NCI-H82 treated with DMSO at 0.1 percent for 48 hours (cell line): ENCODE results near the gene AHCYL2.
"Not testable (repeated sequence)": the region's sequence is repeated elsewhere in the genome, so short reads cannot be mapped to it uniquely, and the experiment has no call there.

Experiments
- DNase-seq: peaks from one replicate; lab custom pipeline; 2025; ENCODE audit not compliant: unreplicated experiment; lab: John Stamatoyannopoulos, UW

AHCYL2 gene

GRCh38 chr7:129282865-129283264, 58.0 kb downstream of the AHCYL2 start:
- DNase-seq: no peak

- no peak for DNase-seq
Observed at GRCh38 chr7:129283936-129284335, 59.1 kb downstream of the AHCYL2 start.

GRCh38 chr7:129285111-129285510, 60.3 kb downstream of the AHCYL2 start:
- DNase-seq: no peak

- no peak for DNase-seq
Observed at GRCh38 chr7:129292861-129293260, 68.0 kb downstream of the AHCYL2 start.

- peak; percentile 80 for DNase-seq
Observed at GRCh38 chr7:129295015-129295423, 70.2 kb downstream of the AHCYL2 start.

- DNase-seq: peak; percentile 15
Observed at GRCh38 chr7:129298268-129298893, 73.6 kb downstream of the AHCYL2 start.

- DNase-seq: no peak
Observed at GRCh38 chr7:129299889-129300288, 75.1 kb downstream of the AHCYL2 start.

GRCh38 chr7:129300299-129300698, 75.5 kb downstream of the AHCYL2 start:
- not testable (repeated sequence) for DNase-seq

GRCh38 chr7:129307592-129307991, 82.8 kb downstream of the AHCYL2 start:
- no peak for DNase-seq

- no peak for DNase-seq
Observed at GRCh38 chr7:129308047-129308446, 83.2 kb downstream of the AHCYL2 start.

- peak; percentile 84 for DNase-seq
Observed at GRCh38 chr7:129311429-129311828, 86.6 kb downstream of the AHCYL2 start.

- no peak for DNase-seq
Observed at GRCh38 chr7:129313282-129313681, 88.5 kb downstream of the AHCYL2 start.

- DNase-seq: no peak
Observed at GRCh38 chr7:129315960-129316359, 91.1 kb downstream of the AHCYL2 start.

GRCh38 chr7:129317450-129317849, 92.6 kb downstream of the AHCYL2 start:
- no peak for DNase-seq

- DNase-seq: no peak
Observed at GRCh38 chr7:129327076-129327475, 102.2 kb downstream of the AHCYL2 start.

- no peak for DNase-seq
Observed at GRCh38 chr7:129332254-129333035, 107.6 kb downstream of the AHCYL2 start.

- DNase-seq: no peak
Observed at GRCh38 chr7:129334473-129334872, 109.6 kb downstream of the AHCYL2 start.

- DNase-seq: no peak
Observed at GRCh38 chr7:129338450-129338849, 113.6 kb downstream of the AHCYL2 start.

GRCh38 chr7:129341212-129341611, 116.4 kb downstream of the AHCYL2 start:
- no peak for DNase-seq

GRCh38 chr7:129341816-129342806, 117.3 kb downstream of the AHCYL2 start:
- DNase-seq: no peak

- peak; percentile 7 for DNase-seq
Observed at GRCh38 chr7:129343099-129343700, 118.4 kb downstream of the AHCYL2 start.
